Measurements from ENCODE around the gene TMEM245.

The TMEM245 gene

DNA sequence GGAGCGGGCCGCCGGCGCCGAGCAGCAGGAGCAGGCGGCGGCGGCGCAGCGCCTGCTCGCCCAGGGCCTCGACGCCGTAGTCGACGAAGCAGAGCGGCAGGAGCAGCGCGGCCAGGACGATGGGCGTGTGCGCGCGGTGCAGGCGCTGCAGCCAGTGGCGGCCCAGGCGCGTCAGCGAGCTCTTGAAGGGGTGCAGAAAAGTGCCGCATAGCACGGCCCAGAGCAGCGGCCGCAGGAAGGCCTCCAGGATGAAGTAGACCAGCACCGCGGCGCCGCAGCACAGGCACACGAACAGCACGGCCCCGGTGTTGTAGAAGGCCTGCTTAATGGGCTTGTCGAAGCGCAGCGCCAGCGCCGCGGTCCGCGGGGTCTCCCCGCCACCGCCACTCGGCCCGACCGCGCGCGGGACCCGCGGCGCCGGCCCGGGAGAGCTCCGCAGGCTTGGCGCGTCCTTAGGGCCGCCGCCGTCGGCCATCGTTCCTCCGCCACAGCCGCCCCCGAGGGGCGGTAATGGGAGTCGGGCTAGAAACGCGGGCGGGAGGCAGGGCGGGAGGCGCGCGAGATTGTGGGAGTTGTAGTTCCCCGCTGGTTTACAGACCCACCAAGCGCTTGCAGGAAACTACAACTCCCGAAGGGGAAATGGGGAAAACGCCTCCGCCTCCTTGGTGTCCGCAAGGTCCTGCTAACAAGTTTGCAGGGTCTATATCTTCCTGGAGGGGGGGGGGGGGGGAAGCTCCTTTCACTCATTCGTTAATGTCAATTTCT lies at the start of gene TMEM245:
TMEM245 (minus strand) TSS at position 509 of the 765 bp plus-strand sequence; CDS start at position 475, 34 bp downstream.
- DNase-seq = peak; percentile 99

DNA sequence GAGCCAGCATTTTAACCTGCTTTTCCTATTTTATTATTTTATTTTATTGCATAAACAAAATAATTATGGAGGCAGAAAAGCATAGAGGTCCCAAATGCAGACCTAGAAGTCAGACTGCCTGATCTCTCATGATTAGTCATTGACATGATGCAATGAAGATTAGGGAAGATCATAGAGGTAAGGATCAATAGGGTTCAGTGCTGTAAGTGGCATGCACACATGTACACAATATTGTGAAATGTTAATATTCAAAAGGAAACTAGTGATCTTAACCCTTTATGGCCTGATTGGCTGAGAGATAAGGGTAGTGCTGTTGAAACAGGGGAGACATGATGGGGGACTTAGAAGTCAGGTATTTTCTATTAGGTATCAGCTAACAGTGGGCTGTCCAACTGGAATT lies 48.4 kb upstream of the TMEM245 start:
- no peak for DNase-seq

GRCh38 chr9:109167716-109168115 lies 48.0 kb upstream of the TMEM245 start:
- DNase-seq = no peak

- DNase-seq = no peak
Observed at GRCh38 chr9:109166771-109167601, 47.2 kb upstream of the TMEM245 start, which contains the start of gene FRRS1L. FRRS1L (minus strand) TSS chr9:109167249; CDS start chr9:109167138, 111 bp downstream.

- no peak for DNase-seq
Observed at GRCh38 chr9:109166171-109166770, 46.5 kb upstream of the TMEM245 start.

DNA sequence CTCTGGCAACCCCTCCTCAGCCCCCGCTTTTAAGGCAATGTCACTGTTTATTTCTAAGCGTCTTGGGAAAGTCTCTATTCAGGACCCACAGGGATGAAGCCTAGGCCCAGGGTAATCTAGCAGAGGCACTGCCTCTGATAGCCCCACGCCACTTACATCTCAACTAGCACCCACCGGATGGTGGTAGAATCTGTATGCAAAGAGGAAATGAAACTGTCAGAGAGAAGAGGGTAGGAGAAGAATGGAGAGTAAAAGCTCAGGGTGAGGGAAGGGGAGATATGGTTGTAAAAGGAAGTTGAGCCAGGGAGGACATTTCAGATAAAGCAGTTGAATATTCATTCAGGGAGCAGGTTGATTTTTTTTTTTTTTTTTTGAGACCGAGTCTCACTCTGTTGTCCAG lies 44.3 kb upstream of the TMEM245 start:
- DNase-seq = no peak

DNA sequence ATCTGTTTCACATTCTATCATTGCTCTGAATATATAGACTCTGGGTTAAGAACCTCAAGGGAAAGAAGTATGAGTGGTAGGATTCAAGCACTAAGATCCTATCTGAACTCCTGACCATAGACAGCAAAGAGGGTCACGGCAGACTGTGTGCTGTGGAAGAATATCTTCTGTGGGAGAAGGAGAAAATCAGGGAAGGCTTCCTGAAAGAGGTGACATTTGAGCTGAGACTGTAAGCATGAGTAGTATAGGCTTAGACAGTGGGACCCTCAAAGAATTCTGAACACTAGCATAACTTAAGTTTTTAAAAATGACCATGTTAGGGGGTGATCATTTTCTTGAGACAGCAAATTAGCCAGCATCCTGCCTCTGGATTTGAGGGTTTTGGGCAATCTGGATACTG lies 43.4 kb upstream of the TMEM245 start:
- no peak for DNase-seq

GRCh38 chr9:109162677-109163076 lies 42.9 kb upstream of the TMEM245 start:
- DNase-seq = no peak

GRCh38 chr9:109161471-109161870 lies 41.7 kb upstream of the TMEM245 start:
- DNase-seq = no peak

DNA sequence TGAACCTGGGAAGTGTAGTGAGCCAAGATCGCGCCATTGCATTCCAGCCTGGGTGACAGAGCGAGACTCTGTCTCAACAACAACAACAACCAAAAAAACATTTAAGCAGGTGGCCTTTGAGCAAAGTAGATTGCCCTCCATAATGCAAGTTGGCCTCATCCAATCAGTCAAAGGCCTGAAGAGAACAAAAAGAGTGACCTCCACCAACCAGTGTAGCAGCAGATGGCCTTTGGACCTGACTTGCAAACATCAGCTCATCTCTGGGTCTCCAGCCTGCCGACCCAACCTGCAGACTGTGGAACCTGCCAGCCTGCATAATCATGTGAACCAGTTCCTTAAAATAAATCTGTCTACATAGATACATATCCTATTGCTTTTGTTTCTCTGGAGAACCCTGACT lies 39.8 kb upstream of the TMEM245 start:
- DNase-seq = no peak

- DNase-seq = no peak
Observed at GRCh38 chr9:109158651-109159050, 38.9 kb upstream of the TMEM245 start.

GRCh38 chr9:109156708-109157107 lies 37.0 kb upstream of the TMEM245 start:
- no peak for DNase-seq

DNA sequence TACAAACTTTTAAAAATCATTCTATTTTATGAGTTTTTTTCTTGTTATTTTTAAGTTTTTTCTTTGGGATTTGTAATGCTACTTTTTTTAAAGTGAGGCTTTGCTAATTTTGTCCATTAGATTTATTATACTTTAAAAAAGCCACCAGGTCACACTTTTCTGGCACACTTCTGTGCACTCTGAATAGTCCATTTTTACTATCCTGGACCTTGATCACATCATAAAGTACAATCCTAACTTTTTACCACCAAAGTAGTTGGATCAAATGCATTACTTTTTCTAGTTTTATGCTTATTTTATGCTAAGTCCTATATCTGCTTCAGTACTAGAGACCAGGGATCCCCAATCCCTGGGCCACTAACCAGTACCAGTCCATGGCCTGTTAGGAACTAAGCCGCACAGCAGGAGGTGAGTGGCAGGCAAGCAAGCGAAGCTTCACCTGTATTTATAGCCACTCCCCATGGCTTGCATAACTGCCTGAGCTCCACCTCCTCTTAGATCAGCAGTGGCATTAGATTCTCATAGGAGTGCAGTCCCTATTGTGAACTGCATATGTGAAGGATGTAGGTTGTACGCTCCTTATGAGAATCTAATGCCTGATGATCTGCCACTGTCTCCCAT lies 31.3 kb upstream of the TMEM245 start:
- DNase-seq = no peak

DNA sequence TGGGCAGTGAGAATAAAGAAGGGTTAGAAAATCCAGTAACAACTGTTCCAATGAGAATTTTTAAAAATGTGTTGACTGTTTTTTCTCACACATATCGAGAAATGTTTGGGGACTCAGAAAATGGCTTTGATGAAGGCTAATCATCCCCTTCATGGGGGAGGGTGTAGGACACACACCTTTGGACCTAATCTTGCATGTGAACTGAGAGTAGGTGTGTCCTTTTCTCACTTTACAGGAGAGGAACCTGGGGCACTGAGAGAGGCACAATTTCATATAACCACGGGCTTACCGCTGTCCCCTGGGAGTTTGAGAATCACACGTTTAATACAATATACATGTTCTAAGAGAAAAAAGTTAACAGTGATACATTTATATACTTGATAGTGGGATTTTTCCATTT lies 30.0 kb upstream of the TMEM245 start:
- no peak for DNase-seq

DNA sequence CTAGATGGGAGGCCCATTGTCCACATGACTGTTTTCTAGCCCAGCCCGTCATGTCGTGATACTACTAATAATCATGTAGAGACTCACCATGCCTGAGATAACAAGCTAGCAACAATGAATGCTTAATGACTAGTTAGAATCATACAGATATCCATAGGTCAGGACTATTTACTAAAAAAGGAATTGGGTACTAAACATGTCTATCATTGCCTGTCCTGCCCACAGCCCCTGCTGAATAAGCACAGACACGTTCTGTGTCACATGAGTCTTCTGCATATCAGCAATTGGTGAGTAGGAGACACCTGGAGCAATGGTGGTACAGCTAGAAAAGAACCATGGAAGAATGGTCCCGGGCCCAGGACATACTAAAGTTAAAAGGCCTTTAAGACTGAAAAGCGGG lies 29.3 kb upstream of the TMEM245 start:
- no peak for DNase-seq

DNA sequence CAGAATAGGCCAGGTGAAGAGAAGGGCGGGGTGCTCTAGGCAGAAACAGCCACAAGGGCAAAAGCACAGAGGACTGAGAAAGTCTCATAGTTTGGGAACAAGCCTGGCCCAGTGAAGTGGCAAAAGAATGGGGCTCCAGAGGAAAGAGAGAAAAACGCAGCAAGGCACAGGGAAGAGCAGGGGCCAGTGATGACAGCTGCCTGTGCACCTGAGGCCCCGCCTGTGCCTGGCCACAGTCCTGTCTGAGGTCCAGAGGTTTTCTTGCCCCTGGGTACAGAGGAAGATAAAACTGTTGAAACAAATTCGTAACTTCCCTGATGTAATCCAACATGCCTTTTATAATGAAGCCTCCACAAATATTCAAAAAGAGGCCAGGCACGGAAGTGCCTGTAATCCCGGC lies 25.3 kb upstream of the TMEM245 start:
- no peak for DNase-seq

DNA sequence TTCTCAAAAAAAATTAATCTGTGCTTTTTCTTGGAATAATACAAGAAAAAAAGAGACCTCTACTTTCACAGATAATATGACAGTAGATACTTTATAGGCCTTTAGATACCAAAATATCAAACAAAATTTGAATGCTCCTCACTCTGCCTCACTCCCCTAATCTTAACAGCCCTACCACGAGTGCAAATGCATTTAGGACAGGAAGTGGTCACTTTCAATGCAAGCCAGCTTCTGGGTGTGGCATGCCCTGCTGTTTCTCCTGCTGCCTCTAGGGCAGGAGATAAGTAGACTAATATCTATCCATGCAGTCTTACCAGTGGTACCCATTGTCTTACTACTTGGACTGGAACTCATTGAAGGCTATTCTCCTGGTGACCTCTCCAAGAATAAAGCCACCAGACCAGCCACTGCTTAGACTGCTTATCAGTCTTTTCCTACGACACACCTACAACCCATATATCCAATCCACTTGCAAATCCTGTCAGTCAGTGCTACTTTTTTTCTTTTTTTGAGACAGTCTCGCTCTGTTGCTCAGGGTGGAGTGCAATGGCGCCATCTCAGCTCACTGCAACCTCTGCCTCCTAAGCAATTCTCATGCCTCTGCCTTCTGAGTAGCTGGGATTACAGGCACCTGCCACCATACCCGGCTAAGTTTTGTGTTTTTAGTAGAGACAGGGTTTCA lies 24.3 kb upstream of the TMEM245 start:
- DNase-seq = peak; percentile 60

DNA sequence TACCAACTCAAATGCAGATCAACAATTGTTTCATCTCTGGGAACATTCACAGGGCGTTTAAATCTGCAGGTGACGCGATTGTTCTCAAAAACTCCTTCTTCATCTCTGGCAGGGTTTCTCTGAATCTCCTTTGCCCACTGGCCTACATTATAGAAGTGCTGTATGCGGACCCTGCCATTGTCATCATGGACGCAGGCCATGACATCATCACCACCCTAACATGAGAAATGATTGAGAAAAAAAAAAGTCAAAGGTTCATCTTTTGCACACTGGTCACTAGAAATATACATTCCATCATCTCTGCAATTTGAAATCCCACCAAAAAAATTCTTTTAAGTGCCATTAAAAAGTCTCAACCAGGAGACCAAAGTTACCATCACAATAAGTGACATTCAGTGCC lies 21.6 kb upstream of the TMEM245 start:
- no peak for DNase-seq

DNA sequence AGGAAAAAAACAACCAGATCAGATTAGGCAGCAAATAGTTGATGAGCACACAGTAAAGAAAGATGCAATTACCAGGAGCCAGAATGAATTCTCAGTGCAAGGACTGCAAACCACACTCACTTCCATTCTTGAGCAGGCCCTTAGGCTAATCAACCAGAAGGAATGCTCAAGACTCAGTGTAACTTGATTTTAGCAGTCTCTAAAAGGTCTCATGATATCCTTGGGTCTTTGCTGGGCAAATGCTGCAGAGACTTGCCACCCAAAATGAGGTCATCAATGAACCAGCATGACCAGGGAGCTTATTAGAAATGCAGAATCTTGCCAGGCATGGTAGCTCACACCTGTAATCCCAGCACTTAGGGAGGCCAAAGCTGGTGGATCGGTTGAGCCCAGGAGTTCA lies 20.1 kb upstream of the TMEM245 start:
- no peak for DNase-seq

- DNase-seq = no peak
Observed at GRCh38 chr9:109138421-109138820, 18.7 kb upstream of the TMEM245 start.

DNA sequence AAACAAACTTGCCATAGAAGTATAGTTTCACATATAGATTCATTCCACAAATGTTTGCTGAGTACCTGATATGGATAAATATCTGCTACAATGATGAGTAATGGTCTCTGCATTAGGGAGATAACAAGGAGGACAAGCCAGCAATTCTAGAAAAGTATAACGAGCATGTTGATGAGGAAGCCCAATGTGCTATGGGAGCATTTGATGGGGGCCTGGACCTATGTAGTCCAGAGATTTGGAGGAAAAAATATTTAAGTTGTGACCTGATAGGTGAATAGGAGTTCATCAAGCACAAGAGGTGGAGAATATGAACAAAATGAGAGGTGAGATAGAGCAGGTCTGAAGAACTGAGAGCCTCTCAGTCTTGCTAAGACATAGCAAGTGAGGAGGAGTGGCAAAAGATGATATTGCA lies 14.4 kb upstream of the TMEM245 start:
- no peak for DNase-seq

DNA sequence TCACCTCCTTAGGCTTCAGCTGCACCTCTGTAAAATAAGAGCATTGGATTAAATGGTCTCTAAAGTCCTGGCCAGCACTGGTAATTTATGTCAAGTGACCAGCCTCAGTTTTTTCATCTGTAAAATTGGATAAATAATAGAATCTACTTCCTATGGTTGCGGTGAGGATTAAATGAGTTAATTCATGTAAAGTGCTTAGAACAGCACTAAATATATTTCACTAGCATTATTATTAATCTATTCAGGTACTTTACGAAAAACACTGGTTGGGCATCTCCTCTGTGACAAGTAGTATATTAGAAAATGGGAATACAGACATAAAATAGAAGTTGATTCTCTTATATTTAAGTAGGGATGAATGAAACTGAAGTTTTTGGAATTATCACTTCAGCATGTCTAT lies 13.8 kb upstream of the TMEM245 start:
- no peak for DNase-seq

DNA sequence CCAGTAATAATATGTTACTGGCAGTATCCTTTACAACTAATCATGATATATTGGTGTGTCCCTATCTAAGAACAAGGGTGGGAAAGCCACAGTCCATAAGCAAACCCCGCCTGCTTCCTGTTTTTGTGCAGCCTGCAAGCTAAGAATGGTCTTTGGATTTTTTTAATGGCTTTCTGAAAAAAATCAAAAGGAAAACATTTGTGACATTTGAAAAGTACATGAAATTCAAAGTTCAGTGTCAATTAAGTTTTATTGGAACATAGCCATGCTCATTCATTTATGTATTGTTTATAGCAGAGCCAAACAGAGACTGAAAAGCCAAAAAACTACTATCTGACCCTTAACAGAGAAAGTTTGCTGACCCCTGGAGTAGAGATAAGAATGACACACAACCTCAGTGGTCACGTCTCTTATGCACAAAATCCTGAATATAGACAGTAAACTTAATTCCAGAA lies 12.8 kb upstream of the TMEM245 start:
- DNase-seq = no peak

All from NCI-H226 (cell line).